Heart left ventricle (tissue), 16 donors: Measurements from ENCODE around the gene NEK9. TPM values are rescaled to one million over a fixed set of nuclear protein-coding genes. Genes with fewer than 3 reads are reported as not detected.
"Not testable (repeated sequence)": the region's sequence is repeated elsewhere in the genome, so short reads cannot be mapped to it uniquely, and the experiment has no call there.

Source experiments
- ATAC-seq, 4 donors: fragments of 200-7000 bp; cut with Tn5 transposase; one replicate each; pipeline ENCODE4 v1.9.1; 2020 to 2022; ENCODE audit warnings: moderate library complexity in 4 of 4, mild to moderate bottlenecking in 3 of 4, moderate number of reproducible peaks in 1 of 4
- DNase-seq, 5 donors: peaks; one replicate each; pipeline ENCODE4 v3.0.0-alpha.2; 2020
- H3K27ac ChIP-seq, 12 donors: fragments of 200-600 bp; sonication (generic) in 4 of 12; one replicate each; pipeline versions ENCODE4 v1.5.0 to v1.8.0; 2016 to 2022; ENCODE audit warnings: mild to moderate bottlenecking in 2 of 12
- H3K27me3 ChIP-seq, 9 donors: fragments of 200-600 bp; sonication (generic) in 2 of 9; one replicate each; pipeline versions ENCODE4 v1.5.1 to v1.8.0; 2016 to 2022; ENCODE audit warnings: mild to moderate bottlenecking in 3 of 9
- H3K36me3 ChIP-seq, 9 donors: fragments of 200-600 bp; sonication (generic) in 2 of 9; one replicate each; pipeline versions ENCODE4 v1.5.0 to v1.8.0; 2018 to 2022; ENCODE audit warnings: mild to moderate bottlenecking in 2 of 9
- H3K4me1 ChIP-seq, 12 donors: fragments of 200-600 bp; sonication (generic) in 4 of 12; one replicate each; pipeline versions ENCODE4 v1.5.0 to v1.8.0; 2016 to 2022; ENCODE audit warnings: mild to moderate bottlenecking in 3 of 12
- H3K4me3 ChIP-seq, 12 donors: fragments of 200-600 bp; sonication (generic) in 4 of 12; one replicate each; pipeline versions ENCODE4 v1.5.0 to v1.8.0; 2017 to 2022; ENCODE audit warnings: mild to moderate bottlenecking in 9 of 12, moderate library complexity in 4 of 12
- H3K9me3 ChIP-seq, 12 donors: fragments of 200-600 bp; sonication (generic) in 4 of 12; one replicate each; pipeline versions ENCODE4 v1.5.0 to v1.8.0; 2016 to 2022; ENCODE audit warnings: mild to moderate bottlenecking in 1 of 12
- CTCF ChIP-seq, 12 donors: fragments of 200-600 bp; sonication (generic) in 4 of 12; IDR thresholded peaks; one replicate each; pipeline versions ENCODE4 v1.5.0 to v1.8.0; 2018 to 2022; ENCODE audit warnings: antibody characterized with exemption in 12 of 12, mild to moderate bottlenecking in 5 of 12
- POLR2A ChIP-seq, 2 donors: fragments of 450-650 bp; IDR thresholded peaks; one replicate each; pipeline ENCODE4 v1.6.1; 2017; ENCODE audit warnings: antibody characterized with exemption in 2 of 2, mild to moderate bottlenecking in 2 of 2, moderate library complexity in 2 of 2
- WGBS, 4 donors: extraction: QIAGEN DNeasy Blood & Tissue Kit in 2 of 4; methylation state at CpG; one replicate each; pipeline versions ENCODE4 v1.1.5 to v1.1.7; 2013 to 2018; 5-methylcytosine and 5-hydroxymethylcytosine counted together
- intact Hi-C, 10 donors: fragments of 100-400 bp; cut with DNase I; formaldehyde crosslinking; loops; one replicate each; pipeline versions ENCODE4 v1.11.1 to v1.14.2; 2022
- polyA plus RNA-seq, 2 donors: library from polyadenylated mRNA; stranded (reverse); fragments of 200-250 nt; gene quantifications; one replicate each; pipeline ENCODE4 v1.2.3, GENCODE V29; 2013
- total RNA-seq, 9 donors: library from RNA; depleted of rRNA in 2 of 9; stranded (reverse); fragments of >200 nt in 2 of 9; fragmentation: NEBNext Ultra II Directional in 3 of 9; extraction: Animal tissue kit (Norgen Biotek cat#: 25700) in 3 of 9; gene quantifications; one replicate each; pipeline versions ENCODE4 v1.1.0 to v1.2.4, GENCODE V29; 2016 to 2023
- donor health status: ischemic (EF 13 %, LVEDD 7.1; RV severe dilation, severe dysfunction).
- donor health status: healthy with polysubstance abuse.
- donor health status: DM: no; HTN: yes; CAD: no.
- donor health status: DM: no; HTN: no; CAD: no.
- donor health status: ischemic (EF 25% LVEDD 6.9; RV normal size, moderate dysfunction).
- donor health status: ischemic (EF 25% LVEDD 5.7; RV mildly dilated, moderate dysfunction).
- donor health status: healthy.
- donor health status: DM: yes; HTN: yes; CAD: no.
- donor health status: ischemic (EF 35%, LVEDD 5.7; RV mildly dilated, moderate dysfunction).
- donor health status: nonischemic (EF 11% LVEDD 7.7; RV severe dilation, severe dysfunction).
- donor health status: DM: yes; HTN: yes; CAD: no.
- donor health status: PGD.
- donor health status: ischemic (EF 29% LVEDD 5.4; RV normal size, mild dysfunction).
- donor health status: nonischemic (EF 23%, LVEDD 6.1; RV moderate dilation, normal function).

NEK9 gene
- total and polyA plus RNA-seq, 11 donors = 40.1 to 114 (median 94.3) TPM

- Histone ChIP-seq H3K36me3 (peaks cover 0 to 32% (median 22%) of the 10 kb centered on the region in 9 donors), H3K9me3 (no peaks in the 10 kb centered on the region), H3K4me3 (no peak overlapping the region), H3K4me1 (peaks cover 0 to 49% (median 4%) of the 10 kb centered on the region in 12 donors), H3K27ac (no peak overlapping the region), H3K27me3 (no peaks in the 10 kb centered on the region)
- DNase-seq (no peak), ATAC-seq (no peak)
- intact Hi-C loops = no loop called here
- TF ChIP-seq POLR2A (IDR thresholded peaks at IDR 0.05) (no peak), CTCF (IDR thresholded peaks at IDR 0.05) (no peak)
- WGBS, 4 donors = 73 to 89% (median 80%) methylated on average over 1 of the region's 1 CpG
Measured at GRCh38 chr14:75153295-75153694, 26.4 kb upstream of the NEK9 start.

GRCh38 chr14:75151851-75152250 is 25.0 kb upstream of the NEK9 start:
- TF ChIP-seq POLR2A (IDR thresholded peaks at IDR 0.05) (no peak), CTCF (IDR thresholded peaks at IDR 0.05) (no peak)
- intact Hi-C loops = no loop called here
- DNase-seq (no peak), ATAC-seq (no peak)
- H3K36me3 ChIP-seq = peaks cover 0 to 33% (median 22%) of the 10 kb centered on the region in 9 donors
- WGBS, 4 donors = 91 to 98% (median 92%) methylated on average over 1 of the region's 1 CpG
- H3K4me3 ChIP-seq = no peak overlapping the region
- peak overlapping the region in 1 of 12 donors; percentile 32 for H3K27ac ChIP-seq
- peaks cover 3 to 53% (median 17%) of the 10 kb centered on the region in 12 donors for H3K4me1 ChIP-seq
- no peaks in the 10 kb centered on the region for H3K9me3 ChIP-seq
- no peaks in the 10 kb centered on the region for H3K27me3 ChIP-seq

- H3K4me3 ChIP-seq, ATAC-seq, H3K9me3 ChIP-seq, DNase-seq, H3K27me3 ChIP-seq, intact Hi-C loops: not testable (repeated sequence)
- Histone ChIP-seq H3K36me3 (peaks cover 0 to 40% (median 23%) of the 10 kb centered on the region in 9 donors), H3K4me1 (peaks cover 3 to 65% (median 27%) of the 10 kb centered on the region in 12 donors), H3K27ac (peak overlapping the region in 1 of 12 donors; percentile 32)
- 78 to 92% (median 87%) methylated on average over 6 of the region's 6 CpGs for WGBS, 4 donors
Measured at GRCh38 chr14:75150637-75151036, 23.8 kb upstream of the NEK9 start.

GRCh38 chr14:75150150-75150549 is 23.3 kb upstream of the NEK9 start:
- ATAC-seq = no peak
- DNase-seq = no peak
- intact Hi-C loops = no loop called here
- no peaks in the 10 kb centered on the region for H3K27me3 ChIP-seq
- 77 to 88% (median 82%) methylated on average over 2 of the region's 2 CpGs for WGBS, 4 donors
- no peak overlapping the region for H3K4me3 ChIP-seq
- no peak for TF ChIP-seq POLR2A (IDR thresholded peaks at IDR 0.05)
- TF ChIP-seq CTCF (IDR thresholded peaks at IDR 0.05) = no peak
- peak overlapping the region in 3 of 12 donors; percentile 2 to 86 (median 6) for H3K27ac ChIP-seq
- H3K36me3 ChIP-seq = peaks cover 0 to 40% (median 28%) of the 10 kb centered on the region in 9 donors
- no peaks in the 10 kb centered on the region for H3K9me3 ChIP-seq
- H3K4me1 ChIP-seq = peaks cover 3 to 67% (median 28%) of the 10 kb centered on the region in 12 donors
